IMR-90 (cell line): ENCODE measurements around the gene MIOX.

Source experiments
- BHLHE40 ChIP-seq: fragments of 150-350 bp; IDR thresholded peaks from 2 replicates; pipeline ENCODE4 v1.6.1; 2016; ENCODE audit warnings: mild to moderate bottlenecking, low read depth, low read length
- CEBPB ChIP-seq: IDR thresholded peaks from 2 replicates; pipeline ENCODE4 v1.6.1; 2012; ENCODE audit warnings: low read depth, low read length, improper control_type of control experiment
- CHD1 ChIP-seq: IDR thresholded peaks from 2 replicates; pipeline ENCODE4 v1.6.1; 2012; ENCODE audit warnings: low read depth, low read length, improper control_type of control experiment
- FOS ChIP-seq: fragments of 150-350 bp; IDR thresholded peaks from 2 replicates; pipeline ENCODE4 v1.6.1; 2016; ENCODE audit warnings: low read depth, low read length
- MAFK ChIP-seq: IDR thresholded peaks from 2 replicates; pipeline ENCODE4 v1.6.1; 2012; ENCODE audit warnings: low read depth, low read length, improper control_type of control experiment
- MAZ ChIP-seq: IDR thresholded peaks from 2 replicates; pipeline ENCODE4 v1.6.1; 2012; ENCODE audit warnings: low read depth, mild to moderate bottlenecking, low read length, improper control_type of control experiment, moderate library complexity, borderline replicate concordance
- MXI1 ChIP-seq: IDR thresholded peaks from 2 replicates; pipeline ENCODE4 v1.6.1; 2012; ENCODE audit warnings: low read depth, mild to moderate bottlenecking, low read length, moderate library complexity, borderline replicate concordance
- POLR2A ChIP-seq: IDR thresholded peaks from 2 replicates; pipeline ENCODE4 v1.6.1; 2012; ENCODE audit warnings: mild to moderate bottlenecking, low read depth, low read length
- RAD21 ChIP-seq: IDR thresholded peaks from 2 replicates; pipeline ENCODE4 v1.6.1; 2012; ENCODE audit warnings: low read length, improper control_type of control experiment
- RCOR1 ChIP-seq: IDR thresholded peaks from 2 replicates; pipeline ENCODE4 v1.6.1; 2012; ENCODE audit warnings: mild to moderate bottlenecking, low read length, improper control_type of control experiment; ENCODE audit not compliant: insufficient replicate concordance
- SMC3 ChIP-seq: fragments of 150-350 bp; IDR thresholded peaks from 2 replicates; pipeline ENCODE4 v1.6.1; 2016; ENCODE audit warnings: low read depth, mild to moderate bottlenecking, antibody characterized with exemption, low read length, moderate library complexity
- TF ChIP-seq, protein P1 (sequence below): conservative IDR thresholded peaks from 2 replicates; pipeline ENCODE4 v1.5.1; 2012; ENCODE audit warnings: mild to moderate bottlenecking, low read depth, low read length, improper control_type of control experiment
- TF ChIP-seq, protein P2 (sequence below): fragments of 150-350 bp; IDR thresholded peaks from 2 replicates; pipeline ENCODE4 v1.6.1; 2017; ENCODE audit warnings: mild to moderate bottlenecking, antibody characterized with exemption, low read length, low read depth

DNA sequence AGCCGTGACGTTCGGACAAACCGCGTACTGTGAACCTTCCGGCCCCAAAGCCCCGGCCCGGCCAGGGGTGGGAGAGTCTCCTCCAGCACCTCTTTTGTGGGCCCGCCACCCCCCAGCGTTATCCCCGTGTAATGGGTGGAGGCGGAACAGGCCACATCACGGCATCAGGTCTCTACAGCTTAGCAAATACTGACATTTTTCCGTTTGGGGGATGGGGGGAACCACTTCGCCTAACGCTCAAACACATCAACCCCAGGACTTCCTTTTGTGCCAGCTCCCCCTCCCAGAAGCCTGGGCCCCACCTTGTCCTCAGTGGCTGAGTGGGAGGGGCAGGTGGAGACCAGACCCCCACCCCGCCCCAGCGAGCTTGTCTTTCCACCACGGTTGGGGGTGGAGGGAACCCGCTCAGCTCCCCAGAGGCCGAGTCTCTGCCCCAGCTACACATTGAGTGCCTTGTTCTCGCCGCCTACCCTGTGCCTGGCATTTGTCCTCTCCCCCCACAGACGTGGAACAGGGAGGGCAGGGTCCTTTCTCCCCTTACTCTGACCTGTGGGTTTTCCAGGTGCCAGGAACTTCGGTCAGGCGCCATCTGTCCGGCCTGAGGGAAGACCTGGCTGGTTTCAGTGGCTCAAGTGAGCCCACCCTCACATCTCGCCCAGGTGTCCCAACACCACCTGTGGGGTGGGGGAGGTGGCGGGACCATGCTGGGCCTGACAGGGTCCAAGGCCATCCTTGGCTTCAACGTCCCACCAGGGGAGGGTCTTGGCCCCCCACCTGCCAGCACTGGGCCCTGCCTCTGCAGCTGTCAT, 41.4 kb upstream of the MIOX start:
- TF ChIP-seq, protein P1, sequence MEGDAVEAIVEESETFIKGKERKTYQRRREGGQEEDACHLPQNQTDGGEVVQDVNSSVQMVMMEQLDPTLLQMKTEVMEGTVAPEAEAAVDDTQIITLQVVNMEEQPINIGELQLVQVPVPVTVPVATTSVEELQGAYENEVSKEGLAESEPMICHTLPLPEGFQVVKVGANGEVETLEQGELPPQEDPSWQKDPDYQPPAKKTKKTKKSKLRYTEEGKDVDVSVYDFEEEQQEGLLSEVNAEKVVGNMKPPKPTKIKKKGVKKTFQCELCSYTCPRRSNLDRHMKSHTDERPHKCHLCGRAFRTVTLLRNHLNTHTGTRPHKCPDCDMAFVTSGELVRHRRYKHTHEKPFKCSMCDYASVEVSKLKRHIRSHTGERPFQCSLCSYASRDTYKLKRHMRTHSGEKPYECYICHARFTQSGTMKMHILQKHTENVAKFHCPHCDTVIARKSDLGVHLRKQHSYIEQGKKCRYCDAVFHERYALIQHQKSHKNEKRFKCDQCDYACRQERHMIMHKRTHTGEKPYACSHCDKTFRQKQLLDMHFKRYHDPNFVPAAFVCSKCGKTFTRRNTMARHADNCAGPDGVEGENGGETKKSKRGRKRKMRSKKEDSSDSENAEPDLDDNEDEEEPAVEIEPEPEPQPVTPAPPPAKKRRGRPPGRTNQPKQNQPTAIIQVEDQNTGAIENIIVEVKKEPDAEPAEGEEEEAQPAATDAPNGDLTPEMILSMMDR, result no peak
- TF ChIP-seq, protein P2, sequence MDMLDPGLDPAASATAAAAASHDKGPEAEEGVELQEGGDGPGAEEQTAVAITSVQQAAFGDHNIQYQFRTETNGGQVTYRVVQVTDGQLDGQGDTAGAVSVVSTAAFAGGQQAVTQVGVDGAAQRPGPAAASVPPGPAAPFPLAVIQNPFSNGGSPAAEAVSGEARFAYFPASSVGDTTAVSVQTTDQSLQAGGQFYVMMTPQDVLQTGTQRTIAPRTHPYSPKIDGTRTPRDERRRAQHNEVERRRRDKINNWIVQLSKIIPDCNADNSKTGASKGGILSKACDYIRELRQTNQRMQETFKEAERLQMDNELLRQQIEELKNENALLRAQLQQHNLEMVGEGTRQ, result no peak
- no peak for TF ChIP-seq POLR2A
- no peak for TF ChIP-seq MAFK
- TF ChIP-seq BHLHE40, result no peak
- TF ChIP-seq MXI1, result no peak
- TF ChIP-seq MAZ, result no peak
- TF ChIP-seq RCOR1, result no peak
- TF ChIP-seq SMC3, result no peak
- TF ChIP-seq CEBPB, result no peak
- no peak for TF ChIP-seq RAD21
- TF ChIP-seq FOS, result no peak
- TF ChIP-seq CHD1, result no peak
